HS-5 (cell line): ENCODE results near the gene KLF8.
"Not testable (repeated sequence)": the region's sequence is repeated elsewhere in the genome, so short reads cannot be mapped to it uniquely, and the experiment has no call there.

Experiments used
- DNase-seq: peaks from one replicate; pipeline ENCODE4 v3.0.0-alpha.2; 2012; ENCODE audit warnings: low read depth

The KLF8 gene

GRCh38 chrX:56232221-56233082, at the start of gene KLF8:
Gene KLF8 (plus strand): TSS chrX:56232356. CDS start chrX:56233335, 979 bp downstream.
- no peak for DNase-seq

- not testable (repeated sequence) for DNase-seq
Measured at GRCh38 chrX:56206945-56207344, 25.2 kb upstream of the KLF8 start.

GRCh38 chrX:56211701-56212100, 20.5 kb upstream of the KLF8 start:
- no peak for DNase-seq

GRCh38 chrX:56216332-56216731, 15.8 kb upstream of the KLF8 start:
- no peak for DNase-seq

GRCh38 chrX:56219700-56220099, 12.5 kb upstream of the KLF8 start:
- no peak for DNase-seq

GRCh38 chrX:56221101-56221500, 11.1 kb upstream of the KLF8 start:
- no peak for DNase-seq

- no peak for DNase-seq
Measured at GRCh38 chrX:56222473-56223000, 9.6 kb upstream of the KLF8 start.

- no peak for DNase-seq
Measured at GRCh38 chrX:56226980-56227379, 5.2 kb upstream of the KLF8 start.

GRCh38 chrX:56228914-56229313, 3.2 kb upstream of the KLF8 start:
- DNase-seq: no peak

GRCh38 chrX:56231537-56232090, 542 bp upstream of the KLF8 start:
- DNase-seq: no peak

GRCh38 chrX:56233100-56233499, 944 bp downstream of the KLF8 start:
- DNase-seq: no peak

GRCh38 chrX:56233682-56234081, 1.5 kb downstream of the KLF8 start:
- DNase-seq: no peak

GRCh38 chrX:56248492-56248891, 16.3 kb downstream of the KLF8 start:
- DNase-seq: no peak

GRCh38 chrX:56253832-56254703, 21.9 kb downstream of the KLF8 start:
- no peak for DNase-seq

GRCh38 chrX:56268888-56269287, 36.7 kb downstream of the KLF8 start:
- no peak for DNase-seq

- no peak for DNase-seq
Measured at GRCh38 chrX:56278692-56279091, 46.5 kb downstream of the KLF8 start.

GRCh38 chrX:56279863-56280262, 47.7 kb downstream of the KLF8 start:
- no peak for DNase-seq

- no peak for DNase-seq
Measured at GRCh38 chrX:56281789-56282188, 49.6 kb downstream of the KLF8 start.

GRCh38 chrX:56284269-56284668, 52.1 kb downstream of the KLF8 start:
- DNase-seq: no peak

GRCh38 chrX:56288608-56289007, 56.5 kb downstream of the KLF8 start:
- no peak for DNase-seq

- DNase-seq: no peak
Measured at GRCh38 chrX:56289449-56289848, 57.3 kb downstream of the KLF8 start.

- no peak for DNase-seq
Measured at GRCh38 chrX:56308726-56309125, 76.6 kb downstream of the KLF8 start.
